Ishikawa (cell line): ENCODE results near the gene MAST2.

Experiments used
- CEBPB ChIP-seq: IDR thresholded peaks from 2 replicates; pipeline ENCODE4 v1.6.1; 2012
- CREB1 ChIP-seq: IDR thresholded peaks from 2 replicates; pipeline ENCODE4 v1.6.1; 2012; ENCODE audit warnings: low read depth
- EGR1 ChIP-seq: IDR thresholded peaks from 2 replicates; pipeline ENCODE4 v1.6.1; 2012
- EP300 ChIP-seq: IDR thresholded peaks from 2 replicates; pipeline ENCODE4 v1.6.1; 2012; ENCODE audit warnings: borderline replicate concordance
- FOXM1 ChIP-seq: IDR thresholded peaks from 2 replicates; pipeline ENCODE4 v1.6.1; 2012; ENCODE audit warnings: low read depth, borderline replicate concordance
- NFIC ChIP-seq: IDR thresholded peaks from 2 replicates; pipeline ENCODE4 v1.6.1; 2012
- RAD21 ChIP-seq: IDR thresholded peaks from 2 replicates; pipeline ENCODE4 v1.6.1; 2012; ENCODE audit warnings: low read depth
- TAF1 ChIP-seq: IDR thresholded peaks from 2 replicates; pipeline ENCODE4 v1.6.1; 2012; ENCODE audit warnings: low read depth, mild to moderate bottlenecking
- TCF12 ChIP-seq: IDR thresholded peaks from 2 replicates; pipeline ENCODE4 v1.6.1; 2012; ENCODE audit warnings: low read depth
- TEAD4 ChIP-seq: IDR thresholded peaks from 2 replicates; pipeline ENCODE4 v1.6.1; 2012
- USF1 ChIP-seq: IDR thresholded peaks from 2 replicates; pipeline ENCODE4 v1.6.1; 2012
- YY1 ChIP-seq: IDR thresholded peaks from 2 replicates; pipeline ENCODE4 v1.6.1; 2012; ENCODE audit warnings: low read depth
- ZBTB7A ChIP-seq: IDR thresholded peaks from 2 replicates; pipeline ENCODE4 v1.6.1; 2012; ENCODE audit warnings: low read depth
- TF ChIP-seq, protein P1 (sequence below): IDR thresholded peaks from 2 replicates; pipeline ENCODE4 v1.6.1; 2012
- TF ChIP-seq, protein P2 (sequence below): IDR thresholded peaks from 2 replicates; pipeline ENCODE4 v1.6.1; 2012; ENCODE audit warnings: low read depth, mild to moderate bottlenecking

MAST2 gene

GRCh38 chr1:45792744-45793143, 10.7 kb upstream of the MAST2 start:
- TF ChIP-seq USF1 (no peak), ZBTB7A (no peak), YY1 (no peak), EGR1 (no peak), CEBPB (no peak), RAD21 (no peak), NFIC (no peak)
- TF ChIP-seq, protein P1, sequence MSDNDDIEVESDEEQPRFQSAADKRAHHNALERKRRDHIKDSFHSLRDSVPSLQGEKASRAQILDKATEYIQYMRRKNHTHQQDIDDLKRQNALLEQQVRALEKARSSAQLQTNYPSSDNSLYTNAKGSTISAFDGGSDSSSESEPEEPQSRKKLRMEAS, result no peak
- TF ChIP-seq, protein P2, sequence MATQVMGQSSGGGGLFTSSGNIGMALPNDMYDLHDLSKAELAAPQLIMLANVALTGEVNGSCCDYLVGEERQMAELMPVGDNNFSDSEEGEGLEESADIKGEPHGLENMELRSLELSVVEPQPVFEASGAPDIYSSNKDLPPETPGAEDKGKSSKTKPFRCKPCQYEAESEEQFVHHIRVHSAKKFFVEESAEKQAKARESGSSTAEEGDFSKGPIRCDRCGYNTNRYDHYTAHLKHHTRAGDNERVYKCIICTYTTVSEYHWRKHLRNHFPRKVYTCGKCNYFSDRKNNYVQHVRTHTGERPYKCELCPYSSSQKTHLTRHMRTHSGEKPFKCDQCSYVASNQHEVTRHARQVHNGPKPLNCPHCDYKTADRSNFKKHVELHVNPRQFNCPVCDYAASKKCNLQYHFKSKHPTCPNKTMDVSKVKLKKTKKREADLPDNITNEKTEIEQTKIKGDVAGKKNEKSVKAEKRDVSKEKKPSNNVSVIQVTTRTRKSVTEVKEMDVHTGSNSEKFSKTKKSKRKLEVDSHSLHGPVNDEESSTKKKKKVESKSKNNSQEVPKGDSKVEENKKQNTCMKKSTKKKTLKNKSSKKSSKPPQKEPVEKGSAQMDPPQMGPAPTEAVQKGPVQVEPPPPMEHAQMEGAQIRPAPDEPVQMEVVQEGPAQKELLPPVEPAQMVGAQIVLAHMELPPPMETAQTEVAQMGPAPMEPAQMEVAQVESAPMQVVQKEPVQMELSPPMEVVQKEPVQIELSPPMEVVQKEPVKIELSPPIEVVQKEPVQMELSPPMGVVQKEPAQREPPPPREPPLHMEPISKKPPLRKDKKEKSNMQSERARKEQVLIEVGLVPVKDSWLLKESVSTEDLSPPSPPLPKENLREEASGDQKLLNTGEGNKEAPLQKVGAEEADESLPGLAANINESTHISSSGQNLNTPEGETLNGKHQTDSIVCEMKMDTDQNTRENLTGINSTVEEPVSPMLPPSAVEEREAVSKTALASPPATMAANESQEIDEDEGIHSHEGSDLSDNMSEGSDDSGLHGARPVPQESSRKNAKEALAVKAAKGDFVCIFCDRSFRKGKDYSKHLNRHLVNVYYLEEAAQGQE, result no peak

DNA sequence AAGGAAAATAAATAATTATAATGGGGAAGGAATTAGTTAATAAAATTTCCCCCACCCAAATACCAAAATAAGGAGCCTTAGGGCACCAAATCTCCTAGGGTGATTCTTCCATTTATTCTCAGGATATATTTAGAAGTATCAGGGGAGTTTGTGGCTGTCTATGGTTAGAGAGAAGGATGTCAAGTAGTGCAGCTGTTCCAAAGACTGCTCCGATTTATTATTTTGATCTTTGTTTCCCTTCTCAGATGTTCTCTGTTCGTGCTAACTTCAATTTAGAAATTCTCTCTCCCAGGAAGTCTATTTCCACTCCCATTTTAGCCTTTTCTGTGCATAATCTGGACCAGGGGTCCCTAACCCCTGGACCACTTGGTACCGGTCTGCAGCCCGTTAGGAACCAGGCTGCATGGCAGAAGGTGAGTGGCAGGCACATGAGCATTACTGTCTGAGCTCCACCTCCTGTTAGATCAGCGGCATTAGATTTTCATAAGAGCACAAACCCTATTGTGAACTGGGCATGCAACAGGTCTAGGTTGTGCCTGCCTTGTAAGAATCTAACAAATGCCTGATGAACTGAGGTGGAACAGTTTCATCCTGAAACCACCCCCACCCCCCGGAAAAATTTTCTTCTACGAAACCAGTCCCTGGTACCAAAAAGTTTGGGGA, 9.3 kb upstream of the MAST2 start:
- no peak for TF ChIP-seq ZBTB7A
- TF ChIP-seq USF1, result no peak
- TF ChIP-seq EP300, result no peak
- TF ChIP-seq EGR1, result no peak
- TF ChIP-seq NFIC, result no peak
- no peak for TF ChIP-seq TEAD4
- TF ChIP-seq, protein P2, result no peak
- no peak for TF ChIP-seq TCF12
- TF ChIP-seq TAF1, result no peak
- no peak for TF ChIP-seq FOXM1
- TF ChIP-seq, protein P1, result no peak
- no peak for TF ChIP-seq YY1
- TF ChIP-seq CEBPB, result no peak
- TF ChIP-seq CREB1, result no peak
- TF ChIP-seq RAD21, result no peak

DNA sequence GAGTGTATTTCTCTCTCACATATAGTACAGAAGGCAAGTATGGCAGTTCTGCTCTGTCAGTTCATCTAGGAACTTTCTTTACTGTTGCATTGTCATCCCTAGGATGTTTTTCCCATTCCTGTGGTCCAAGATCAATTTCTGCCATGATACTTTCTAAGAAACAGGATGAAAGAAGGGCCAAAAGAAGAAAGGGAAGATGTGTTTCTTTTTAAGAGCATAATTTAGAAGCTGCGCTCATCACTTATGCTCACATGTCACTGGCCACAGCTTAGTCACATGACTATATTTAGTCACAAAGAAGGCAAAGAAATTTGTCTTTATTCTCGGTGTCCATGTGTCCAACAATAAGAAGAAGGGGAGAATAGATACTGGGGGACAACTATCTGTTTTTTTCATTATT, 7.0 kb upstream of the MAST2 start:
- TF ChIP-seq EGR1 (no peak), TAF1 (no peak), USF1 (no peak), CEBPB (no peak), YY1 (no peak), TCF12 (no peak), FOXM1 (no peak), NFIC (no peak), CREB1 (no peak)
- TF ChIP-seq, protein P2, result no peak
- TF ChIP-seq, protein P1, result no peak

- TF ChIP-seq, protein P1, result no peak
- TF ChIP-seq EGR1 (no peak), CREB1 (no peak), TAF1 (no peak), TCF12 (no peak), YY1 (no peak), FOXM1 (no peak), USF1 (no peak), CEBPB (no peak), TEAD4 (no peak), RAD21 (no peak), EP300 (no peak), ZBTB7A (no peak), NFIC (no peak)
- TF ChIP-seq, protein P2, result no peak
These were observed 6.5 kb upstream of the MAST2 start for GRCh38 chr1:45796946-45797345.
